Nephron progenitor cell (in vitro differentiated cells): ENCODE measurements around the gene NAPA.

ENCODE experiments used
- DNase-seq: peaks from one replicate; pipeline ENCODE4 v3.0.0; 2021
- H3K27ac Mint-ChIP-seq: 2 replicates; pipeline ENCODE4 v1.8.0; 2021; ENCODE audit warnings: mild to moderate bottlenecking, moderate library complexity, mixed read lengths
- H3K27me3 Mint-ChIP-seq: 2 replicates; pipeline ENCODE4 v1.8.0; 2021; ENCODE audit warnings: mild to moderate bottlenecking, low read depth, mixed read lengths; ENCODE audit not compliant: poor library complexity
- H3K36me3 Mint-ChIP-seq: 2 replicates; pipeline ENCODE4 v1.8.0; 2021; ENCODE audit warnings: low read depth, mixed read lengths
- H3K4me1 Mint-ChIP-seq: 2 replicates; pipeline ENCODE4 v1.8.0; 2021; ENCODE audit warnings: mixed read lengths
- H3K4me3 Mint-ChIP-seq: 2 replicates; pipeline ENCODE4 v1.8.0; 2021; ENCODE audit warnings: mild to moderate bottlenecking, moderate library complexity, mixed read lengths
- H3K9me3 Mint-ChIP-seq: 2 replicates; pipeline ENCODE4 v1.8.0; 2021; ENCODE audit warnings: mild to moderate bottlenecking, moderate library complexity, mixed read lengths
- CTCF ChIP-seq: fragments of 200-600 bp; sonication (generic); IDR thresholded peaks from 2 replicates; pipeline ENCODE4 v1.5.0; 2021; ENCODE audit warnings: antibody characterized with exemption

NAPA gene

DNA sequence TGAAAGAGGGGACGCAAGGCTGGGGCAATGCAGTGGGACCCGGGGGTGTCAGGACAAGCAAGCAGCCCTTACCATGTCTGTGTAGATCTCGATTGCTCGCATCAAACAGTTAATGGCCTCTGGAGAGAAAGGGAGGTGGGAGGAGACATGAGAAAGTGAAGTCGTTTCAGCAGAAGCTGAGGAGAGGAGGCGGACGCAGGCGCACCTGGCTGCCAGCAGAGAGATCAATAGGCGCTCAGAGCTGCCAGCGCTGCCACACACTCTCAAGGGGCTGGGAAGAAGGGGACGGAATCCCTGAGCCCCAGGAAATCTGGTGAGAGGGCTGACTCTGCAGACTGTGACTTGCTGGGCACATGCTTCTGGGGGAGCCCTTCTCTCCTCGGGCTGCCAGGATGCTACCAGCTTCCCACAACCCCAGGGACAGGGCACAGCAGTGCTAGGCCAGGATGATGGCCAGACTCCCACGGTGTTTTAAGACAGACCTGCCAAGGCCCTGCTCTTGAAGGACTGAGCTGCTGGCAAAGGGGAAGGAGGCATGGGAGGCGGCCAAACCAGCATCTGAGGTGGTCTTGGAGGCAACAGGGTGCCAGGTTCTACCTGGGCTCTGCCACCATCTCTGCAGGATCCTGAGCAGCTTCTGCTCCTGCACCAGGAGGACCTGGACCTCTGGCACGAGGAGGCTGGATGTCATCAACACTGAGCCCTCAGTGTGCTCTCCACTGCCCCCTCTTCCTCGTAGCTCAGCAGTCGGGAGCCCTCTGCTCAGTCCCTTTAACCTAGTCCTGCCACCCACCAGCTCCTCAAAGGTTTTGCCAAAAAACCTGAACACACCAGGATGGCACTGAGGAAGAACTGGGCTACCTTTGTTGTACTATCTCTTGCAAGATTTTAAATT lies 19.1 kb downstream of the NAPA start:
- H3K4me3 Mint-ChIP-seq, result no peak overlapping the region
- no peaks in the 10 kb centered on the region for H3K27me3 Mint-ChIP-seq
- no peak for TF ChIP-seq CTCF
- no peaks in the 10 kb centered on the region for H3K9me3 Mint-ChIP-seq
- H3K4me1 Mint-ChIP-seq, result peaks cover 13% of the 10 kb centered on the region
- DNase-seq, result no peak
- H3K27ac Mint-ChIP-seq, result no peak overlapping the region
- H3K36me3 Mint-ChIP-seq, result no peaks in the 10 kb centered on the region

- H3K27ac Mint-ChIP-seq, result no peak overlapping the region
- no peak for DNase-seq
Measured at GRCh38 chr19:47494729-47495128, 20.1 kb downstream of the NAPA start.

DNA sequence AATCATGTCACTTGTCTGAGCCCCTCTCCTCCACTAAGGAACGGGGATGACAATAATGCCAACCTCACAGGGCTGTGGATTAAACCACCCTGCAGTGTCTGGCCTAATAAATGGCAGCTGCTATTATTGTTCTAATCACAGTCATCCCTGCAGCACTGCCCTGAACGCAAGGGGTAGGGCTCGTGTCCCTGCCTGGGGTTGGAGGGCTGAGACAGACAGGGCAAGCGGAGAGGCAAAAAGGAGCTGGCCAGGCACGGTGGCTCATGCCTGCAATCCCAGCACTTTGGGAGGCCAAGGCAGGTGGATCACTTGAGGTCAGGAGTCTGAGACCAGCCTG lies 20.7 kb downstream of the NAPA start:
- no peak for DNase-seq
- no peaks in the 10 kb centered on the region for H3K9me3 Mint-ChIP-seq
- peaks cover 13% of the 10 kb centered on the region for H3K4me1 Mint-ChIP-seq
- peaks cover 10% of the 10 kb centered on the region for H3K36me3 Mint-ChIP-seq
- TF ChIP-seq CTCF, result no peak
- H3K27ac Mint-ChIP-seq, result no peak overlapping the region
- no peak overlapping the region for H3K4me3 Mint-ChIP-seq
- no peaks in the 10 kb centered on the region for H3K27me3 Mint-ChIP-seq

More at GRCh38 chr19:47494729-47495128, 20.1 kb downstream of the NAPA start:
- no peak for TF ChIP-seq CTCF
- Mint-ChIP-seq H3K27me3 (no peaks in the 10 kb centered on the region), H3K4me1 (peaks cover 14% of the 10 kb centered on the region), H3K4me3 (no peak overlapping the region), H3K9me3 (no peaks in the 10 kb centered on the region), H3K36me3 (peaks cover 10% of the 10 kb centered on the region)

GRCh38 chr19:47493378-47494210 lies 21.3 kb downstream of the NAPA start:
- Mint-ChIP-seq H3K27me3 (no peaks in the 10 kb centered on the region), H3K4me1 (peaks cover 13% of the 10 kb centered on the region), H3K27ac (peak overlapping the region; percentile 71), H3K9me3 (no peaks in the 10 kb centered on the region), H3K4me3 (no peak overlapping the region), H3K36me3 (peaks cover 10% of the 10 kb centered on the region)
- no peak for TF ChIP-seq CTCF
- no peak for DNase-seq

GRCh38 chr19:47492571-47493377 lies 22.1 kb downstream of the NAPA start:
- Mint-ChIP-seq H3K36me3 (peaks cover 10% of the 10 kb centered on the region), H3K9me3 (no peaks in the 10 kb centered on the region), H3K4me3 (no peak overlapping the region), H3K27ac (no peak overlapping the region), H3K27me3 (no peaks in the 10 kb centered on the region), H3K4me1 (peaks cover 13% of the 10 kb centered on the region)
- DNase-seq, result no peak
- no peak for TF ChIP-seq CTCF
